A549 (cell line): ENCODE measurements around the gene AFAP1L2.

Experiments
- RFX5 ChIP-seq: fragments of 450-650 bp; IDR thresholded peaks from 2 replicates; pipeline ENCODE4 v1.7.1; 2014; ENCODE audit warnings: antibody characterized with exemption, mild to moderate bottlenecking, moderate library complexity
- TF ChIP-seq, protein P1 (sequence below): fragments of >200 bp; sonication (Bioruptor Twin); formaldehyde crosslinking; IDR thresholded peaks from 3 replicates; pipeline ENCODE4 v1.5.1; 2016

DNA sequence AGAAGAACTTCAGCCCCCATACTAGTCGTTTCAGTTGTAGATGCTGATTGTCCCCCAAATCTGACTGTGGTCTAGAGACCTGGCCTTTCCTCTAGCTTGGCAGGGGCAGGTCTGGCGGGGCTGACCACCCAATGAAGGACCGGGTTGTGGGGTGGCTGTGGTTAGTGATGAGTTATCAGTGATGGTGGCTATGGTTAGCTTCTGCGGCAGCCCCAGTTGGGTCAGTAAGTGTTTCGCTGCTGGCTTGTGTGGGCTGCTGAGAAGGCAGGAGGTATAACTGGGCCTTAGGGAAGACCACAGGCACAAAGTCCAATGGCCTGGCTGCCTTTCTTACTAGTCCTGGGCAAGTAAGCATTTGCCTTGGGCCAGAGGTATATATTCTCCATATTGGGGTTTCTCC is 143.9 kb downstream of the AFAP1L2 start:
- TF ChIP-seq, protein P1, sequence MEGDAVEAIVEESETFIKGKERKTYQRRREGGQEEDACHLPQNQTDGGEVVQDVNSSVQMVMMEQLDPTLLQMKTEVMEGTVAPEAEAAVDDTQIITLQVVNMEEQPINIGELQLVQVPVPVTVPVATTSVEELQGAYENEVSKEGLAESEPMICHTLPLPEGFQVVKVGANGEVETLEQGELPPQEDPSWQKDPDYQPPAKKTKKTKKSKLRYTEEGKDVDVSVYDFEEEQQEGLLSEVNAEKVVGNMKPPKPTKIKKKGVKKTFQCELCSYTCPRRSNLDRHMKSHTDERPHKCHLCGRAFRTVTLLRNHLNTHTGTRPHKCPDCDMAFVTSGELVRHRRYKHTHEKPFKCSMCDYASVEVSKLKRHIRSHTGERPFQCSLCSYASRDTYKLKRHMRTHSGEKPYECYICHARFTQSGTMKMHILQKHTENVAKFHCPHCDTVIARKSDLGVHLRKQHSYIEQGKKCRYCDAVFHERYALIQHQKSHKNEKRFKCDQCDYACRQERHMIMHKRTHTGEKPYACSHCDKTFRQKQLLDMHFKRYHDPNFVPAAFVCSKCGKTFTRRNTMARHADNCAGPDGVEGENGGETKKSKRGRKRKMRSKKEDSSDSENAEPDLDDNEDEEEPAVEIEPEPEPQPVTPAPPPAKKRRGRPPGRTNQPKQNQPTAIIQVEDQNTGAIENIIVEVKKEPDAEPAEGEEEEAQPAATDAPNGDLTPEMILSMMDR, result no peak
- TF ChIP-seq RFX5, result no peak
